ENCODE measurements around the gene DOK3.

DNA sequence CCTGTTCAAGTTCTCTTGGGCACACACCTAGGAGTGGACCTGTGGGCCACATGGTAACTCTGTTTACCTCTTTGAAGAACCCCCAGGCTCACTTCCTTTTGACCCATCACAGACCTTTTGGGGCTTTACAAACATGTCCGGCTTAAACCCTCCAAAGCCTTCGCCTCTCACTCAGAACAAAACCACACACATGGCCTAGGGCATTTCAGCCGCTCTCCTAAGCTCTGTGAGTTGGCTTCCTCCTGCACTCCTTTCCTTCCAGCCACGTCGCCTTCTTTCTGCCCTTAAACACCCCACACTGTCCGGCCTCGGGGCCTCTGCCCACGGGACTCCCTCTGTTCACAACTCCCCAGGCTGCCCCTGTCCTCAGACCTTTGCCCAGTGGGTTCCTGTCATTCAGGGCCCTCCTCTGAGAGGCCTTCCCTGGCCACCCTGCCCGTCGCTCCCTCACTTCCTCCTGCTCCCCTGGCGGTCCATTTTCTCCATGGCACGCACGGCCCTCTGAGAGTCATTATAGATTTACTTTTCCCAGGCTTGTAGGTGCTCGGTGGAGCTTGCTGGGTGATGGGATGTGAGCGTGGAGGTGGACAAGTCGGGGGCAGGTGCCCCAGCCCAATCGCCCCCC is 1.9 kb downstream of the DOK3 start:
- TF ChIP-seq, protein P1, sequence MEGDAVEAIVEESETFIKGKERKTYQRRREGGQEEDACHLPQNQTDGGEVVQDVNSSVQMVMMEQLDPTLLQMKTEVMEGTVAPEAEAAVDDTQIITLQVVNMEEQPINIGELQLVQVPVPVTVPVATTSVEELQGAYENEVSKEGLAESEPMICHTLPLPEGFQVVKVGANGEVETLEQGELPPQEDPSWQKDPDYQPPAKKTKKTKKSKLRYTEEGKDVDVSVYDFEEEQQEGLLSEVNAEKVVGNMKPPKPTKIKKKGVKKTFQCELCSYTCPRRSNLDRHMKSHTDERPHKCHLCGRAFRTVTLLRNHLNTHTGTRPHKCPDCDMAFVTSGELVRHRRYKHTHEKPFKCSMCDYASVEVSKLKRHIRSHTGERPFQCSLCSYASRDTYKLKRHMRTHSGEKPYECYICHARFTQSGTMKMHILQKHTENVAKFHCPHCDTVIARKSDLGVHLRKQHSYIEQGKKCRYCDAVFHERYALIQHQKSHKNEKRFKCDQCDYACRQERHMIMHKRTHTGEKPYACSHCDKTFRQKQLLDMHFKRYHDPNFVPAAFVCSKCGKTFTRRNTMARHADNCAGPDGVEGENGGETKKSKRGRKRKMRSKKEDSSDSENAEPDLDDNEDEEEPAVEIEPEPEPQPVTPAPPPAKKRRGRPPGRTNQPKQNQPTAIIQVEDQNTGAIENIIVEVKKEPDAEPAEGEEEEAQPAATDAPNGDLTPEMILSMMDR (IDR thresholded peaks at IDR 0.05; ENCODE audit: insufficient read depth, low read depth, low read length): no peak
- no peak for TF ChIP-seq EZH2 (IDR thresholded peaks at IDR 0.05; ENCODE audit: insufficient read depth, low read length)
